HepG2 (cell line): ENCODE results near the gene PTPRD. TPM values are rescaled to one million over a fixed set of nuclear protein-coding genes. Genes with fewer than 3 reads are reported as not detected.

ENCODE experiments used
- ATAC-seq: fragments of 200-7000 bp; cut with Tn5 transposase; 3 replicates; pipeline ENCODE4 v1.9.1; 2020; ENCODE audit warnings: mild to moderate bottlenecking, moderate library complexity
- BruUV-seq: library from RNA; stranded (reverse); fragments of 400-500 nt; replicated peaks from 2 replicates; lab custom pipeline; 2021; lab: Mats Ljungman, UMichigan
- CTCF ChIA-PET: fragments of 300-600 bp; formaldehyde crosslinking; extraction: SDS; loops from one replicate; lab custom pipeline; 2021; ENCODE audit warnings: low total read pairs, inconsistent platforms, low intra/inter-chr PET ratio; lab: Yijun Ruan, JAX
- POLR2A ChIA-PET: fragments of 350-600 bp; sonication (Branson Sonifier 250); formaldehyde crosslinking; loops from one replicate; lab custom pipeline; 2020; ENCODE audit warnings: antibody characterized with exemption, inconsistent platforms; lab: Yijun Ruan, JAX
- DNase-seq: peaks from one replicate; pipeline ENCODE4 v3.0.0-alpha.2; 2015; ENCODE audit warnings: low spot score
- FAIRE-seq: peaks from 3 replicates; lab custom pipeline; 2011; peaks lifted over from hg19 to GRCh38; lab: Jason Lieb, UNC
- H2AFZ ChIP-seq: one replicate; pipeline ENCODE4 v1.6.1; 2011; ENCODE audit warnings: low read length, inconsistent platforms
- H3K27ac ChIP-seq: fragments of 300-600 bp; 3 replicates; pipeline ENCODE4 v1.8.0; 2011; ENCODE audit warnings: mixed run types, mild to moderate bottlenecking, mixed read lengths, low read length, inconsistent platforms; ENCODE audit not compliant: insufficient read depth; ENCODE audit errors: extremely low read length
- H3K27me3 ChIP-seq, 2 experiments: fragments of 200-600 bp in 1 of 2; 2 replicates in 1 of 2; 3 replicates in 1 of 2; pipeline versions ENCODE4 v1.6.0 to v1.8.0; 2011; ENCODE audit warnings: low read length in 2 of 2, mild to moderate bottlenecking in 2 of 2, moderate library complexity in 2 of 2, inconsistent platforms in 1 of 2; ENCODE audit not compliant: insufficient read depth in 2 of 2, control insufficient read depth in 1 of 2
- H3K36me3 ChIP-seq, 2 experiments: fragments of 200-600 bp in 1 of 2; replicated peaks in 1 of 2; 2 replicates in 1 of 2; 3 replicates in 1 of 2; pipeline versions ENCODE4 v1.5.1 to v1.8.0; 2011; ENCODE audit warnings: low read length in 2 of 2, inconsistent platforms in 1 of 2; ENCODE audit not compliant: insufficient read depth in 2 of 2, control insufficient read depth in 1 of 2
- H3K4me1 ChIP-seq: 2 replicates; pipeline ENCODE4 v1.5.1; 2012; ENCODE audit warnings: low read length, inconsistent platforms; ENCODE audit not compliant: insufficient read depth
- H3K4me2 ChIP-seq: 2 replicates; pipeline ENCODE4 v1.6.0; 2011; ENCODE audit warnings: low read depth, low read length, inconsistent platforms
- H3K4me3 ChIP-seq, 3 experiments: fragments of 200-600 bp in 1 of 3; sonication (generic), shearing (Covaris generic) in 1 of 3; replicated peaks in 1 of 3; 2 replicates each; pipeline ENCODE4 v1.5.1; 2011 to 2016; ENCODE audit warnings: low read length in 3 of 3, inconsistent platforms in 2 of 3, low read depth in 2 of 3, mild to moderate bottlenecking in 2 of 3, control low read depth in 1 of 3, mixed read lengths in 1 of 3; ENCODE audit not compliant: insufficient read depth in 1 of 3
- H3K79me2 ChIP-seq: one replicate; pipeline ENCODE4 v1.6.1; 2011; ENCODE audit warnings: low read length, inconsistent platforms; ENCODE audit not compliant: insufficient read depth
- H3K9ac ChIP-seq: 2 replicates; pipeline ENCODE4 v1.6.0; 2011; ENCODE audit warnings: mild to moderate bottlenecking, low read depth, low read length, inconsistent platforms; ENCODE audit not compliant: insufficient read depth
- H3K9me3 ChIP-seq: 2 replicates; pipeline ENCODE4 v1.5.1; 2012; ENCODE audit warnings: mild to moderate bottlenecking, low read length
- H4K20me1 ChIP-seq: 2 replicates; pipeline ENCODE4 v1.6.0; 2011; ENCODE audit warnings: inconsistent platforms, mild to moderate bottlenecking, low read length, moderate library complexity; ENCODE audit not compliant: insufficient read depth
- ARID2 ChIP-seq: sonication (generic); formaldehyde crosslinking; IDR thresholded peaks from 2 replicates; pipeline ENCODE4 v1.8.1; 2022; ENCODE audit warnings: mild to moderate bottlenecking, missing genetic modification reagents, borderline replicate concordance
- CEBPB ChIP-seq: IDR thresholded peaks from 2 replicates; pipeline ENCODE4 v1.6.1; 2011; ENCODE audit warnings: low read depth, low read length, improper control_type of control experiment, borderline replicate concordance
- ELF3 ChIP-seq: IDR thresholded peaks from 2 replicates; pipeline ENCODE4 v1.6.1; 2016; ENCODE audit warnings: missing genetic modification reagents, missing compliant biosample characterization
- MAFF ChIP-seq: IDR thresholded peaks from 2 replicates; pipeline ENCODE4 v1.6.1; 2011; ENCODE audit warnings: low read depth, low read length, improper control_type of control experiment
- MAFK ChIP-seq, 2 experiments: IDR thresholded peaks in 1 of 2; conservative IDR thresholded peaks in 1 of 2; 2 replicates each; pipeline ENCODE4 v1.6.1; 2011; ENCODE audit warnings: improper control_type of control experiment in 2 of 2, low read length in 2 of 2
- SCMH1 ChIP-seq: sonication (generic); formaldehyde crosslinking; IDR thresholded peaks from 2 replicates; pipeline ENCODE4 v1.9.0; 2021; ENCODE audit warnings: missing genetic modification reagents, mild to moderate bottlenecking, borderline replicate concordance
- SRSF1 ChIP-seq: fragments of 200-400 bp; formaldehyde crosslinking; optimal IDR thresholded peaks from 2 replicates; pipeline ENCODE3; 2017; ENCODE audit warnings: mild to moderate bottlenecking, low read depth, low read length, moderate library complexity
- TCF7 ChIP-seq: sonication (generic); IDR thresholded peaks from 2 replicates; pipeline ENCODE4 v1.6.1; 2016; ENCODE audit warnings: antibody characterized with exemption, low read depth
- THYN1 ChIP-seq: sonication (generic); formaldehyde crosslinking; IDR thresholded peaks from 2 replicates; pipeline ENCODE4 v1.8.1; 2023; ENCODE audit warnings: low read depth, mild to moderate bottlenecking, moderate library complexity, missing genetic modification reagents, borderline replicate concordance
- ZFP1 ChIP-seq: IDR thresholded peaks from 2 replicates; pipeline ENCODE4 v1.6.1; 2016
- ZXDC ChIP-seq: sonication (generic); formaldehyde crosslinking; IDR thresholded peaks from 2 replicates; pipeline ENCODE4 v1.5.0; 2020; ENCODE audit warnings: mild to moderate bottlenecking, missing genetic modification reagents
- WGBS: methylation state at CpG from one replicate; pipeline ENCODE4 v1.1.6; 2017; ENCODE audit warnings: low lambda C conversion rate; 5-methylcytosine and 5-hydroxymethylcytosine counted together
- in situ Hi-C: cut with HindIII; loops from 2 replicates; pipeline ENCODE4 v1.10.0; 2017; ENCODE audit warnings: low pct_unique_long_range_greater_than_20kb; ENCODE audit not compliant: extremely low pct_ligation_motif_present
- intact Hi-C: fragments of 100-400 bp; cut with micrococcal nuclease; formaldehyde crosslinking; loops from one replicate; pipeline ENCODE4 v1.10.0; 2022; ENCODE audit not compliant: unreplicated experiment
- polyA plus RNA-seq, 8 experiments: library from polyadenylated mRNA; depleted of rRNA in 3 of 8; stranded (reverse) in 7 of 8; unstranded in 1 of 8; fragments of >200 nt; fragmentation: Illumina TruSeq in 4 of 8; extraction: Trizol in 4 of 8; gene quantifications; 2 replicates each; pipeline versions ENCODE4 v1.2.1 to v1.2.3, GENCODE V29; 2011 to 2016; ENCODE audit warnings: low read depth in 4 of 8, missing spikeins in 1 of 8, mixed read lengths in 1 of 8; ENCODE audit not compliant: insufficient read depth in 1 of 8
- total RNA-seq, 5 experiments: library from RNA; depleted of rRNA; stranded (reverse); fragments of >200 nt; fragmentation: Illumina TruSeq; extraction: Trizol; gene quantifications; 2 replicates each; pipeline ENCODE4 v1.2.3, GENCODE V29; 2016; ENCODE audit warnings: low read depth in 1 of 5
- TF ChIP-seq, protein P1 (sequence below): sonication (generic); formaldehyde crosslinking; IDR thresholded peaks from 2 replicates; pipeline ENCODE4 v1.4.0; 2020; ENCODE audit warnings: mild to moderate bottlenecking, missing genetic modification reagents, borderline replicate concordance

PTPRD gene
- total and polyA plus RNA-seq, 2 of the 13 experiments (the other 11 are each of a cell fraction or from before 2014, with no cell fraction given) = 0.05 TPM; not detected in 1

DNA sequence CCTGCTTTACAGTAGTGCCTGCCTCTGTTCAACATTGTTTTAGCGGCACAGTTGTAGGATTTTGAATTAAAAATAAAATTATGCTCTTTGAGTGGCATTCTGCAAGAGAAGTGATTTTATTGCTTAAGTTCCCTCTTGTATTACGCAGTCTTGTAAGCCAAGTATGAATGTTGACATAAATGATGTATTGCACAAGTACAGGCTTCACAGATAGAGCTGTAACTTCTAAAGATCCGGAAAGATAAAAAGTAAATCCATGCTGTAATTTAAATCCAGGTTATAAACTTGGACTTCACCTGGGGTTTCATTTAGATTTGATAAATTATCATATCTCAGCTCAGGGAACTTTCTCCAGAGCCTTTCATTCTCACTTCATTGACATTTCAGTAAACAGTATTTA, 1114.7 kb downstream of the PTPRD start:
- Histone ChIP-seq H3K27me3 (no peaks in the 10 kb centered on the region), H3K4me2 (no peak overlapping the region), H3K4me3 (no peak overlapping the region), H3K9ac (no peak overlapping the region)
- BruUV-seq = no TSS peak
- WGBS = 6% methylated on average over 3 of the region's 3 CpGs
- CTCF ChIA-PET = no interaction called here
- FAIRE-seq (no peak), ATAC-seq (no peak)
- TF ChIP-seq TCF7 (no peak), CEBPB (peak; percentile 64; the same call in 1 of the 2 replicates)
- TF ChIP-seq, all 625 proteins: peak for 1
- H3K9me3 ChIP-seq = peaks cover 21% of the 10 kb centered on the region
- H4K20me1 ChIP-seq = no peaks in the 10 kb centered on the region
- POLR2A ChIA-PET = no interaction called here
- no peak for DNase-seq
- no peaks in the 10 kb centered on the region for H3K4me1 ChIP-seq
- H3K27ac ChIP-seq = no peak overlapping the region
- no peak overlapping the region for H2AFZ ChIP-seq
- H3K79me2 ChIP-seq = no peaks in the 10 kb centered on the region
- intact Hi-C loops (no loop called here), in situ Hi-C loops (no loop called here)
- H3K36me3 ChIP-seq = no peaks in the 10 kb centered on the region

DNA sequence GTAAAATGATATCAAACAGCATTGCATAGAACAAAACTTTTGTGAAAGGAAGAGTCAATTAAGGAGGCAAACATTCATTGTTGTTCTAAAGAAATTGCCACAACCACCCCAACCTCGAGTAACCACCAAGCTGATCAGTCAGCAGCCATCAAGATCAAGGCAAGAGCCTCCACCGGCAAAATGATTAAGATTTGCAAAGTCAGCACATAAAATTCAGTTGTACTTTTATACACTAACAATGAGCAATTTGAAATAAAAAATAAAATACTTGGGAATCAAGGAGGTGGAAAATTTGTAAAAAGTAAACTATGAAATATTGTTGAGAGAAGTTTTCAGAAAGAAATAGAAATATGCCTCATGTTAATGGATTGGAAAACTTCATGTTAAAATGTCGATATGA, 1118.5 kb downstream of the PTPRD start:
- no peaks in the 10 kb centered on the region for H3K27me3 ChIP-seq
- no peak overlapping the region for H2AFZ ChIP-seq
- FAIRE-seq (no peak), DNase-seq (no peak), ATAC-seq (no peak)
- H3K4me1 ChIP-seq = no peaks in the 10 kb centered on the region
- H3K36me3 ChIP-seq = no peaks in the 10 kb centered on the region
- H3K27ac ChIP-seq = no peak overlapping the region
- WGBS = 14% methylated on average over 3 of the region's 3 CpGs
- ChIA-PET POLR2A (no interaction called here), CTCF (no interaction called here)
- H4K20me1 ChIP-seq = no peaks in the 10 kb centered on the region
- in situ Hi-C loops = no loop called here
- H3K9me3 ChIP-seq = peaks cover 21% of the 10 kb centered on the region
- no peak overlapping the region for H3K4me3 ChIP-seq
- no peak overlapping the region for H3K4me2 ChIP-seq
- intact Hi-C loops = no loop called here
- no peaks in the 10 kb centered on the region for H3K79me2 ChIP-seq
- no TSS peak for BruUV-seq
- no peak overlapping the region for H3K9ac ChIP-seq
- TF ChIP-seq, protein P1, sequence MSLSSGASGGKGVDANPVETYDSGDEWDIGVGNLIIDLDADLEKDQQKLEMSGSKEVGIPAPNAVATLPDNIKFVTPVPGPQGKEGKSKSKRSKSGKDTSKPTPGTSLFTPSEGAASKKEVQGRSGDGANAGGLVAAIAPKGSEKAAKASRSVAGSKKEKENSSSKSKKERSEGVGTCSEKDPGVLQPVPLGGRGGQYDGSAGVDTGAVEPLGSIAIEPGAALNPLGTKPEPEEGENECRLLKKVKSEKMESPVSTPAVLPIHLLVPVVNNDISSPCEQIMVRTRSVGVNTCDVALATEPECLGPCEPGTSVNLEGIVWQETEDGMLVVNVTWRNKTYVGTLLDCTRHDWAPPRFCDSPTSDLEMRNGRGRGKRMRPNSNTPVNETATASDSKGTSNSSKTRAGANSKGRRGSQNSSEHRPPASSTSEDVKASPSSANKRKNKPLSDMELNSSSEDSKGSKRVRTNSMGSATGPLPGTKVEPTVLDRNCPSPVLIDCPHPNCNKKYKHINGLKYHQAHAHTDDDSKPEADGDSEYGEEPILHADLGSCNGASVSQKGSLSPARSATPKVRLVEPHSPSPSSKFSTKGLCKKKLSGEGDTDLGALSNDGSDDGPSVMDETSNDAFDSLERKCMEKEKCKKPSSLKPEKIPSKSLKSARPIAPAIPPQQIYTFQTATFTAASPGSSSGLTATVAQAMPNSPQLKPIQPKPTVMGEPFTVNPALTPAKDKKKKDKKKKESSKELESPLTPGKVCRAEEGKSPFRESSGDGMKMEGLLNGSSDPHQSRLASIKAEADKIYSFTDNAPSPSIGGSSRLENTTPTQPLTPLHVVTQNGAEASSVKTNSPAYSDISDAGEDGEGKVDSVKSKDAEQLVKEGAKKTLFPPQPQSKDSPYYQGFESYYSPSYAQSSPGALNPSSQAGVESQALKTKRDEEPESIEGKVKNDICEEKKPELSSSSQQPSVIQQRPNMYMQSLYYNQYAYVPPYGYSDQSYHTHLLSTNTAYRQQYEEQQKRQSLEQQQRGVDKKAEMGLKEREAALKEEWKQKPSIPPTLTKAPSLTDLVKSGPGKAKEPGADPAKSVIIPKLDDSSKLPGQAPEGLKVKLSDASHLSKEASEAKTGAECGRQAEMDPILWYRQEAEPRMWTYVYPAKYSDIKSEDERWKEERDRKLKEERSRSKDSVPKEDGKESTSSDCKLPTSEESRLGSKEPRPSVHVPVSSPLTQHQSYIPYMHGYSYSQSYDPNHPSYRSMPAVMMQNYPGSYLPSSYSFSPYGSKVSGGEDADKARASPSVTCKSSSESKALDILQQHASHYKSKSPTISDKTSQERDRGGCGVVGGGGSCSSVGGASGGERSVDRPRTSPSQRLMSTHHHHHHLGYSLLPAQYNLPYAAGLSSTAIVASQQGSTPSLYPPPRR (CRISPR knock-in tag) = no peak
- TF ChIP-seq THYN1 (CRISPR knock-in tag) (no peak), MAFF (peak; percentile 90), SCMH1 (CRISPR knock-in tag) (no peak), ZFP1 (CRISPR knock-in tag) (no peak), ZXDC (CRISPR knock-in tag) (no peak), MAFK (conservative IDR thresholded peaks at IDR 0.05 in 1 of 2, IDR thresholded peaks at IDR 0.05 in 1 of 2; ENCODE audit: low read length in 2 of 2) (peak; percentile 70 to 93), SRSF1 (no peak), ELF3 (CRISPR knock-in tag) (no peak), ARID2 (CRISPR knock-in tag) (no peak)
